Psoas muscle (tissue), 8 donors: ENCODE results near the gene RPGRIP1L. TPM values are rescaled to one million over a fixed set of nuclear protein-coding genes. Genes with fewer than 3 reads are reported as not detected.

ENCODE experiments used
- ATAC-seq, 4 donors: fragments of 200-7000 bp; cut with Tn5 transposase; one replicate each; pipeline ENCODE4 v1.9.1; 2020; ENCODE audit warnings: moderate library complexity in 3 of 4, mild to moderate bottlenecking in 2 of 4
- DNase-seq, 2 donors: peaks; one replicate each; pipeline ENCODE4 v3.0.0-alpha.2; 2020
- H3K27ac ChIP-seq: fragments of 200-600 bp; one replicate; pipeline ENCODE4 v1.8.0; 2022
- H3K27me3 ChIP-seq, 3 donors: fragments of 200-600 bp in 1 of 3; one replicate each; pipeline versions ENCODE4 v1.6.1 to v1.8.0; 2013 to 2022; ENCODE audit warnings: low read length in 2 of 3, mild to moderate bottlenecking in 2 of 3, moderate library complexity in 1 of 3; ENCODE audit not compliant: insufficient read depth in 3 of 3
- H3K36me3 ChIP-seq, 2 donors: fragments of 200-600 bp in 1 of 2; one replicate each; pipeline versions ENCODE4 v1.6.1 to v1.8.0; 2013 to 2022; ENCODE audit warnings: low read depth in 1 of 2, mild to moderate bottlenecking in 1 of 2, moderate library complexity in 1 of 2; ENCODE audit not compliant: insufficient read depth in 1 of 2
- H3K4me1 ChIP-seq: fragments of 200-600 bp; one replicate; pipeline ENCODE4 v1.8.0; 2022
- H3K4me3 ChIP-seq: fragments of 200-600 bp; one replicate; pipeline ENCODE4 v1.8.0; 2022; ENCODE audit warnings: mild to moderate bottlenecking
- H3K9me3 ChIP-seq: fragments of 200-600 bp; one replicate; pipeline ENCODE4 v1.8.0; 2022
- CTCF ChIP-seq: fragments of 200-600 bp; IDR thresholded peaks from one replicate; pipeline ENCODE4 v1.8.0; 2022; ENCODE audit warnings: antibody characterized with exemption
- WGBS, 3 donors: extraction: QIAGEN DNeasy Blood & Tissue Kit; methylation state at CpG; one replicate each; pipeline versions ENCODE4 v1.1.6 to v1.1.7; 2013; 5-methylcytosine and 5-hydroxymethylcytosine counted together
- intact Hi-C, 2 donors: fragments of 100-400 bp; cut with DNase I; formaldehyde crosslinking; loops; one replicate each; pipeline versions ENCODE4 v1.11.0 to v1.14.2; 2022
- polyA plus RNA-seq, 3 donors: library from polyadenylated mRNA; stranded (reverse); fragments of 200-250 nt; gene quantifications; one replicate each; pipeline ENCODE4 v1.2.3, GENCODE V29; 2013
- total RNA-seq, 4 donors: library from RNA; stranded (reverse); fragmentation: NEBNext Ultra II Directional in 2 of 4; extraction: Animal tissue kit (Norgen Biotek cat#: 25700) in 2 of 4; gene quantifications; one replicate each; pipeline versions ENCODE4 v1.2.1 to v1.2.4, GENCODE V29; 2021 to 2023
- donor health status: healthy with polysubstance abuse.
- donor health status: DM: no; HTN: no; CAD: no; lungs with moderate emphysema.
- donor health status: Bipolar disorder and iron deficiency.
- donor health status: healthy.
- donor health status: DM: yes; HTN: yes; CAD: no.
- donor health status: DM: no; HTN: no; CAD: no.
- donor health status: DM: no; HTN: no; CAD: no.
- donor health status: DM: yes; HTN: yes; CAD: no.

Gene RPGRIP1L
- total and polyA plus RNA-seq, 7 donors = 0.81 to 2.6 (median 1.5) TPM

GRCh38 chr16:53622315-53622714 is 81.3 kb downstream of the RPGRIP1L start:
- H3K4me3 ChIP-seq = no peak overlapping the region
- WGBS, 3 donors = 94 to 97% (median 97%) methylated on average over 6 of the region's 6 CpGs
- H3K4me1 ChIP-seq = no peaks in the 10 kb centered on the region
- H3K36me3 ChIP-seq = no peaks in the 10 kb centered on the region
- H3K27me3 ChIP-seq = no peaks in the 10 kb centered on the region
- H3K9me3 ChIP-seq = no peaks in the 10 kb centered on the region
- DNase-seq (no peak), ATAC-seq (no peak)
- intact Hi-C loops = no loop called here
- no peak for TF ChIP-seq CTCF
- no peak overlapping the region for H3K27ac ChIP-seq

GRCh38 chr16:53620476-53620875 is 83.2 kb downstream of the RPGRIP1L start:
- Histone ChIP-seq H3K27me3 (no peaks in the 10 kb centered on the region), H3K4me1 (no peaks in the 10 kb centered on the region), H3K36me3 (no peaks in the 10 kb centered on the region), H3K9me3 (no peaks in the 10 kb centered on the region), H3K4me3 (no peak overlapping the region), H3K27ac (no peak overlapping the region)
- TF ChIP-seq CTCF = no peak
- DNase-seq (no peak), ATAC-seq (no peak)
- 92 to 97% (median 95%) methylated on average over 5 of the region's 5 CpGs for WGBS, 3 donors
- intact Hi-C loops = no loop called here

- WGBS, 3 donors = 79 to 92% (median 83%) methylated on average over 3 of the region's 3 CpGs
- intact Hi-C loops = no loop called here
- H3K36me3 ChIP-seq = no peaks in the 10 kb centered on the region
Observed at GRCh38 chr16:53619235-53619634, 84.4 kb downstream of the RPGRIP1L start.

GRCh38 chr16:53614346-53614745 is 89.3 kb downstream of the RPGRIP1L start:
- no peaks in the 10 kb centered on the region for H3K4me1 ChIP-seq
- intact Hi-C loops = no loop called here
- no peaks in the 10 kb centered on the region for H3K36me3 ChIP-seq
- DNase-seq (no peak), ATAC-seq (no peak)
- 44 to 78% (median 57%) methylated on average over 1 of the region's 1 CpG for WGBS, 3 donors
- TF ChIP-seq CTCF = no peak
- H3K27ac ChIP-seq = no peak overlapping the region
- no peaks in the 10 kb centered on the region for H3K9me3 ChIP-seq
- H3K27me3 ChIP-seq = no peaks in the 10 kb centered on the region
- H3K4me3 ChIP-seq = no peak overlapping the region

More at GRCh38 chr16:53619235-53619634, 84.4 kb downstream of the RPGRIP1L start:
- no peak for DNase-seq
- no peak overlapping the region for H3K4me3 ChIP-seq
- ATAC-seq = no peak
- H3K9me3 ChIP-seq = no peaks in the 10 kb centered on the region
- no peaks in the 10 kb centered on the region for H3K4me1 ChIP-seq
- TF ChIP-seq CTCF = no peak
- H3K27me3 ChIP-seq = no peaks in the 10 kb centered on the region
- no peak overlapping the region for H3K27ac ChIP-seq

GRCh38 chr16:53612003-53612402 is 91.7 kb downstream of the RPGRIP1L start:
- intact Hi-C loops = no loop called here
- Histone ChIP-seq H3K9me3 (no peaks in the 10 kb centered on the region), H3K27ac (no peak overlapping the region), H3K4me1 (no peaks in the 10 kb centered on the region), H3K4me3 (no peak overlapping the region), H3K36me3 (no peaks in the 10 kb centered on the region), H3K27me3 (no peaks in the 10 kb centered on the region)
- ATAC-seq (no peak), DNase-seq (no peak)
- no peak for TF ChIP-seq CTCF
- WGBS, 3 donors = 98 to 99% (median 98%) methylated on average over 3 of the region's 3 CpGs
